H1 (cell line): ENCODE measurements around the gene DOCK3. TPM values are rescaled to one million over a fixed set of nuclear protein-coding genes. Genes with fewer than 3 reads are reported as not detected.

Experiments
- CTCF ChIA-PET: fragments of 300-600 bp; sonication (Branson Sonifier 250); formaldehyde crosslinking; loops from one replicate; lab custom pipeline; 2021; ENCODE audit not compliant: partially characterized antibody; lab: Charles Lee
- POLR2A ChIA-PET: fragments of 300-600 bp; sonication (Branson Sonifier 250); formaldehyde crosslinking; loops from one replicate; lab custom pipeline; 2021; ENCODE audit warnings: inconsistent platforms; ENCODE audit not compliant: partially characterized antibody; lab: Charles Lee
- DNase-seq, 2 experiments: peaks; one replicate each; pipeline versions ENCODE4 v3.0.0 to v3.0.0-alpha.2; 2010 to 2022; ENCODE audit warnings: low spot score in 2 of 2, low read depth in 1 of 2, mixed read lengths in 1 of 2
- FAIRE-seq: peaks from 2 replicates; lab custom pipeline; 2011; peaks lifted over from hg19 to GRCh38; lab: Jason Lieb, UNC
- H2AFZ ChIP-seq: 2 replicates; pipeline ENCODE4 v1.8.1; 2012; ENCODE audit warnings: low read length, inconsistent platforms
- H2AK5ac ChIP-seq: 2 replicates; pipeline ENCODE4 v1.6.1; 2013; ENCODE audit warnings: low read depth, low read length
- H2BK120ac ChIP-seq: replicated peaks from 2 replicates; pipeline ENCODE3; 2013; ENCODE audit warnings: low read depth, low read length, inconsistent platforms
- H2BK12ac ChIP-seq: 2 replicates; pipeline ENCODE4 v1.6.1; 2013; ENCODE audit warnings: low read depth, low read length
- H2BK15ac ChIP-seq: 2 replicates; pipeline ENCODE4 v1.6.1; 2013; ENCODE audit warnings: low read length
- H2BK20ac ChIP-seq: 2 replicates; pipeline ENCODE4 v1.6.1; 2013; ENCODE audit warnings: low read length
- H2BK5ac ChIP-seq: 2 replicates; pipeline ENCODE4 v1.6.1; 2013; ENCODE audit warnings: low read depth, low read length
- H3K14ac ChIP-seq: 2 replicates; pipeline ENCODE4 v1.6.1; 2013; ENCODE audit warnings: inconsistent platforms; ENCODE audit not compliant: insufficient read length
- H3K18ac ChIP-seq: 2 replicates; pipeline ENCODE4 v1.6.1; 2013; ENCODE audit warnings: low read length; ENCODE audit errors: extremely low read depth
- H3K23ac ChIP-seq: 2 replicates; pipeline ENCODE4 v1.6.1; 2013; ENCODE audit warnings: inconsistent platforms; ENCODE audit not compliant: insufficient read length
- H3K23me2 ChIP-seq: 2 replicates; pipeline ENCODE4 v1.6.1; 2013; ENCODE audit warnings: low read depth, low read length
- H3K27ac ChIP-seq: 2 replicates; pipeline ENCODE4 v1.6.1; 2011; ENCODE audit warnings: low read depth, low read length, inconsistent platforms
- H3K27me3 ChIP-seq, 4 experiments: replicated peaks in 1 of 4; 1 replicate in 1 of 4; 2 replicates in 3 of 4; pipeline versions ENCODE4 v1.6.1 to v1.8.1; 2011 to 2013; ENCODE audit warnings: low read length in 3 of 4, mild to moderate bottlenecking in 3 of 4, inconsistent platforms in 2 of 4, mixed read lengths in 2 of 4, moderate library complexity in 1 of 4; ENCODE audit not compliant: control insufficient read depth in 3 of 4, insufficient read depth in 3 of 4; ENCODE audit errors: extremely low read depth in 1 of 4
- H3K36me3 ChIP-seq, 4 experiments: 2 replicates each; pipeline versions ENCODE4 v1.6.1 to v1.8.1; 2011 to 2013; ENCODE audit warnings: mild to moderate bottlenecking in 4 of 4, low read length in 3 of 4, moderate library complexity in 2 of 4, control low read depth in 1 of 4, inconsistent platforms in 1 of 4; ENCODE audit not compliant: insufficient read depth in 4 of 4, control insufficient read depth in 2 of 4
- H3K4ac ChIP-seq: replicated peaks from 2 replicates; pipeline ENCODE3; 2013; ENCODE audit warnings: low read length, low read depth, mixed read lengths, inconsistent platforms; ENCODE audit not compliant: insufficient read length
- H3K4me1 ChIP-seq, 4 experiments: replicated peaks in 1 of 4; 1 replicate in 1 of 4; 2 replicates in 3 of 4; pipeline versions ENCODE4 v1.6.1 to v1.8.1; 2011 to 2013; ENCODE audit warnings: low read length in 3 of 4, inconsistent platforms in 2 of 4, mixed read lengths in 1 of 4; ENCODE audit not compliant: insufficient read depth in 4 of 4, control insufficient read depth in 3 of 4
- H3K4me2 ChIP-seq, 2 experiments: 2 replicates each; pipeline versions ENCODE4 v1.6.1 to v1.8.1; 2011 to 2013; ENCODE audit warnings: low read depth in 2 of 2, low read length in 2 of 2, control low read depth in 1 of 2, inconsistent platforms in 1 of 2, mild to moderate bottlenecking in 1 of 2; ENCODE audit not compliant: insufficient read depth in 1 of 2
- H3K4me3 ChIP-seq, 4 experiments: fragments of 200-600, 300-600 bp in 1 of 4; sonication (generic), shearing (Covaris generic), sonication (Bioruptor Twin) in 1 of 4; 2 replicates each; pipeline versions ENCODE4 v1.5.1 to v1.8.1; 2011 to 2016; ENCODE audit warnings: low read length in 4 of 4, low read depth in 3 of 4, control low read depth in 2 of 4, inconsistent platforms in 2 of 4, mild to moderate bottlenecking in 2 of 4, mixed read lengths in 1 of 4, moderate library complexity in 1 of 4; ENCODE audit not compliant: insufficient read depth in 2 of 4; ENCODE audit errors: extremely low read depth in 1 of 4
- H3K56ac ChIP-seq: replicated peaks from 2 replicates; pipeline ENCODE3; 2013; ENCODE audit warnings: low read depth, mild to moderate bottlenecking, mixed read lengths, low read length, inconsistent platforms; ENCODE audit not compliant: insufficient read length
- H3K79me1 ChIP-seq: 2 replicates; pipeline ENCODE4 v1.6.1; 2013; ENCODE audit warnings: low read depth, low read length, control low read depth
- H3K79me2 ChIP-seq, 2 experiments: 2 replicates each; pipeline versions ENCODE4 v1.6.1 to v1.8.1; 2012 to 2013; ENCODE audit warnings: low read length in 2 of 2, mild to moderate bottlenecking in 2 of 2, inconsistent platforms in 1 of 2; ENCODE audit not compliant: insufficient read depth in 2 of 2, control insufficient read depth in 1 of 2
- H3K9ac ChIP-seq, 4 experiments: replicated peaks in 1 of 4; 1 replicate in 1 of 4; 2 replicates in 3 of 4; pipeline versions ENCODE4 v1.6.1 to v1.8.1; 2011 to 2013; ENCODE audit warnings: low read depth in 3 of 4, low read length in 3 of 4, control low read depth in 2 of 4, mild to moderate bottlenecking in 2 of 4, moderate library complexity in 2 of 4, inconsistent platforms in 1 of 4; ENCODE audit errors: extremely low read depth in 1 of 4
- H3K9me3 ChIP-seq, 2 experiments: 2 replicates each; pipeline versions ENCODE4 v1.6.1 to v1.8.1; 2012 to 2013; ENCODE audit warnings: mild to moderate bottlenecking in 2 of 2, moderate library complexity in 2 of 2, control low read depth in 1 of 2, inconsistent platforms in 1 of 2, low read depth in 1 of 2, low read length in 1 of 2, mixed read lengths in 1 of 2; ENCODE audit not compliant: insufficient read depth in 2 of 2
- H4K20me1 ChIP-seq, 2 experiments: replicated peaks in 1 of 2; 2 replicates each; pipeline versions ENCODE3 to v1.8.1; 2011 to 2013; ENCODE audit warnings: inconsistent platforms in 2 of 2, low read length in 2 of 2, mild to moderate bottlenecking in 1 of 2; ENCODE audit not compliant: insufficient read depth in 2 of 2, control insufficient read depth in 1 of 2
- H4K5ac ChIP-seq: 2 replicates; pipeline ENCODE4 v1.6.1; 2013; ENCODE audit warnings: low read length, low read depth, mixed read lengths, inconsistent platforms; ENCODE audit not compliant: insufficient read length
- H4K8ac ChIP-seq: 2 replicates; pipeline ENCODE4 v1.8.0; 2013; ENCODE audit warnings: mild to moderate bottlenecking, moderate library complexity, low read length, inconsistent platforms; ENCODE audit not compliant: insufficient read depth; ENCODE audit errors: extremely low read depth
- H4K91ac ChIP-seq: replicated peaks from 2 replicates; pipeline ENCODE3; 2013; ENCODE audit warnings: low read length, mixed read lengths, inconsistent platforms; ENCODE audit not compliant: insufficient read length
- ASH2L ChIP-seq: fragments of 200-600, 300-600 bp; sonication (generic); IDR thresholded peaks from one replicate; pipeline ENCODE4 v1.7.1; 2017; ENCODE audit warnings: low read length
- EGR1 ChIP-seq: IDR thresholded peaks from 2 replicates; pipeline ENCODE4 v1.6.1; 2011; ENCODE audit warnings: low read depth, low read length, borderline replicate concordance
- GTF2F1 ChIP-seq: IDR thresholded peaks from 2 replicates; pipeline ENCODE4 v1.6.1; 2012; ENCODE audit warnings: low read depth, low read length, improper control_type of control experiment, borderline replicate concordance
- HDAC2 ChIP-seq, 2 experiments: fragments of 300-600 bp in 1 of 2; sonication (generic) in 1 of 2; IDR thresholded peaks; 2 replicates each; pipeline ENCODE4 v1.6.1; 2011 to 2012; ENCODE audit warnings: low read depth in 2 of 2, low read length in 2 of 2, mild to moderate bottlenecking in 2 of 2, moderate library complexity in 2 of 2, borderline replicate concordance in 1 of 2, inconsistent platforms in 1 of 2
- WGBS, 2 experiments: shearing (Covaris generic) in 1 of 2; methylation state at CpG; one replicate each; pipeline versions ENCODE4 v1.1.6 to v1.1.7; 2013 to 2015; ENCODE audit warnings: low lambda C conversion rate in 2 of 2, mixed read lengths in 2 of 2, inconsistent platforms in 1 of 2, low coverage in 1 of 2, missing lambda C conversion rate in 1 of 2; ENCODE audit not compliant: insufficient replicate concordance in 2 of 2, insufficient coverage in 1 of 2, insufficient read length in 1 of 2; ENCODE audit errors: extremely low coverage in 1 of 2, missing lambda C conversion rate in 1 of 2; 5-methylcytosine and 5-hydroxymethylcytosine counted together
- polyA plus RNA-seq, 7 experiments: library from polyadenylated mRNA; depleted of rRNA in 3 of 7; stranded (reverse) in 5 of 7; unstranded in 2 of 7; fragments of >200 nt in 5 of 7; fragments of 200-250 nt in 2 of 7; gene quantifications; 1 replicate in 5 of 7; 2 replicates in 1 of 7; 4 replicates in 1 of 7; pipeline versions ENCODE4 v1.2.1 to v1.2.3, GENCODE V29; 2011 to 2013; ENCODE audit warnings: missing spikeins in 2 of 7, mixed read lengths in 2 of 7
- total RNA-seq: library from RNA; stranded (reverse); fragmentation: NEBNext Ultra II Directional; extraction: Animal tissue kit (Norgen Biotek cat#: 25700); gene quantifications from 2 replicates; pipeline ENCODE4 v1.2.1, GENCODE V29; 2021

Gene DOCK3
- total and polyA plus RNA-seq, 2 of the 8 experiments (the other 6 are each of a cell fraction or from before 2014, with no cell fraction given), result 2.7 to 5.0 TPM

DNA sequence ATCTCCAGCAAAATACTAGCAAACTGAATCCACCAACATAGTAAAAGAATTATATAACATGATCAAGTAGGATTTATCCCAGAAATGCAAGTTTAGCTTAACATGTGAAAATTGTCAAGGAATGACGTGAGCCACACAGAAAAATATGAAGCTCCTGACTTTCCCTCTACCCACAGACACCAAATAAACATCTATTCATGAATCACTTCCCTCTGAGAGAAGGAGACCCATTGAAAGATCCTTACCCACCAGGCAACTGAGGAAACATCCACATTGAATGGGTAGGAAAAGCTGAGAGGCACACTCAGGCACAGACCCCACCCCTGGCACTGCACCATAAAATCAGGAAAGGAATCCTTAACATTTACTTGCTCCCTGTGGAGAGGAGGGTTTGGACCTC lies 608.2 kb downstream of the DOCK3 start:
- H2BK20ac ChIP-seq, result no peak overlapping the region
- H3K4me2 ChIP-seq, result no peak overlapping the region
- H3K56ac ChIP-seq, result no peak overlapping the region
- H3K27ac ChIP-seq, result no peak overlapping the region
- no peak overlapping the region for H2BK15ac ChIP-seq
- H3K14ac ChIP-seq, result no peak overlapping the region
- H3K4me1 ChIP-seq, result no peaks in the 10 kb centered on the region
- no peaks in the 10 kb centered on the region for H4K20me1 ChIP-seq
- H2AFZ ChIP-seq, result no peak overlapping the region
- no peak overlapping the region for H3K4me3 ChIP-seq
- peaks cover 0 to 4% (median 1%) of the 10 kb centered on the region in 4 experiments; a peak in 2 of 8 replicates for H3K36me3 ChIP-seq
- no peaks in the 10 kb centered on the region for H3K79me2 ChIP-seq
- H3K9me3 ChIP-seq, result peaks cover 4 to 6% of the 10 kb centered on the region in 2 experiments
- no peak overlapping the region for H3K9ac ChIP-seq
- no peak overlapping the region for H4K91ac ChIP-seq
- TF ChIP-seq ASH2L (no peak), EGR1 (no peak), HDAC2 (IDR thresholded peaks at IDR 0.05; ENCODE audit: borderline replicate concordance in 1 of 2, low read depth in 2 of 2, low read length in 2 of 2) (no peak), GTF2F1 (no peak)
- no peak overlapping the region for H2BK12ac ChIP-seq
- ChIA-PET POLR2A (no interaction called here), CTCF (interaction anchor here (0.8 to 1.4 kb wide), 4 partner anchors 22 to 183 kb away, joined by 3 to 4 read pairs (median 3); no protein-coding TSS in a partner anchor)
- H2AK5ac ChIP-seq, result no peak overlapping the region
- no peak overlapping the region for H4K8ac ChIP-seq
- no peak overlapping the region for H3K23ac ChIP-seq
- no peak overlapping the region for H3K4ac ChIP-seq
- no peak overlapping the region for H3K18ac ChIP-seq
- WGBS, 2 experiments, result 96% methylated on average over 1 of the region's 1 CpG; no CpG with 5 or more reads in 1 of the 2 experiments
- DNase-seq (no peak), FAIRE-seq (no peak)
- no peak overlapping the region for H2BK120ac ChIP-seq
- H2BK5ac ChIP-seq, result no peak overlapping the region
- no peak overlapping the region for H4K5ac ChIP-seq
- no peaks in the 10 kb centered on the region for H3K23me2 ChIP-seq
- H3K27me3 ChIP-seq, result no peaks in the 10 kb centered on the region
- no peaks in the 10 kb centered on the region for H3K79me1 ChIP-seq
